OCI-LY3 (cell line): ENCODE results near the gene IL23A.

ENCODE experiments used
- EZH2phosphoT487 ChIP-seq: fragments of 200-600 bp; shearing (Covaris generic); IDR thresholded peaks from 2 replicates; pipeline ENCODE4 v1.6.1; 2018; ENCODE audit warnings: antibody characterized with exemption, mixed run types, low read depth
- TF ChIP-seq, protein P1 (sequence below): fragments of 200-600, 300-600 bp; sonication (generic); IDR thresholded peaks from 2 replicates; pipeline ENCODE4 v1.5.1; 2014; ENCODE audit warnings: antibody characterized with exemption, low read length, low read depth

DNA sequence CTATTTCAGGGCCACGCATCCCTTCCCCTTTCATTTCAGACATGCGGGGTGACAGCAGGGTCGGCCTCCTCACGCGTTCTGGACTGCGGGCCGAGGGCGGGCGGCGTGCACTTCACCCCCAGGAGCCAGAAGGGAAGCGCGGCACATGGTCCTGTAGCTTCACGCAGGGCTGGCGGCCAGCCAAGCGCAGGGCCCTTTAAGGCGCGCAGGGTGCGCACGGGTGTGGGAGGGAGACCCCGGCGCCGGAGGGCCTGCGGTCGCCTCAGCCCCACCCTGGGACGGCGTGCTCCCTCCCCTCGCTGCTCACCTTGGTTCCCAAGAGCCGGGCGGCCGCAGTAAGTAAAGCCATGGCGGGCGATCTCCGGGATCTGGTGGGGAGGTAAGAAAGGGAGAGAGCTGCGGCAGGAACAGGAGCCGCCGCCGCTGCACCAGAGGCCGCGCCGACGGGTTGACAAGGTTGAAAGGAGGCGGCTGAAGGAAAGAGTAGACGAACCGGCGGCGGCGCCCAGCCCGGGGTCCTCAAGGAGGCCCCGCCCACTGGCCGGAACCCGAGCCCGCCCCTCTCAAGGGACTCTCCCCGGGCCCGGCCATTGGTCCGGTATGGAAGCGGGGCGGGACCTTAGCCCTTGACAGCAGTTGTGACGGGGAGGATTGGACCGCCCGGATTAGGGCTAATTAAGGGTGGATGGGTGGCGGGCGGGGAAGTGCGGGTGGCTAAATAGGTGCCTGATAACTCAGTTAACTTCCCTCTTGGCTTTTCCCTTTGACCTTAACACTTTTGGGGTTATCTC, 38.6 kb upstream of the IL23A start, which contains the start of gene CS:
- TF ChIP-seq, protein P1, sequence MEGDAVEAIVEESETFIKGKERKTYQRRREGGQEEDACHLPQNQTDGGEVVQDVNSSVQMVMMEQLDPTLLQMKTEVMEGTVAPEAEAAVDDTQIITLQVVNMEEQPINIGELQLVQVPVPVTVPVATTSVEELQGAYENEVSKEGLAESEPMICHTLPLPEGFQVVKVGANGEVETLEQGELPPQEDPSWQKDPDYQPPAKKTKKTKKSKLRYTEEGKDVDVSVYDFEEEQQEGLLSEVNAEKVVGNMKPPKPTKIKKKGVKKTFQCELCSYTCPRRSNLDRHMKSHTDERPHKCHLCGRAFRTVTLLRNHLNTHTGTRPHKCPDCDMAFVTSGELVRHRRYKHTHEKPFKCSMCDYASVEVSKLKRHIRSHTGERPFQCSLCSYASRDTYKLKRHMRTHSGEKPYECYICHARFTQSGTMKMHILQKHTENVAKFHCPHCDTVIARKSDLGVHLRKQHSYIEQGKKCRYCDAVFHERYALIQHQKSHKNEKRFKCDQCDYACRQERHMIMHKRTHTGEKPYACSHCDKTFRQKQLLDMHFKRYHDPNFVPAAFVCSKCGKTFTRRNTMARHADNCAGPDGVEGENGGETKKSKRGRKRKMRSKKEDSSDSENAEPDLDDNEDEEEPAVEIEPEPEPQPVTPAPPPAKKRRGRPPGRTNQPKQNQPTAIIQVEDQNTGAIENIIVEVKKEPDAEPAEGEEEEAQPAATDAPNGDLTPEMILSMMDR: no peak
- no peak for TF ChIP-seq EZH2phosphoT487
